ENCODE results near the gene TRMT10A. TPM values are rescaled to one million over a fixed set of nuclear protein-coding genes. Genes with fewer than 3 reads are reported as not detected.
A peak's percentile ranks its signal among the peaks of the same experiment; 100 is the strongest.

TRMT10A gene, protein sequence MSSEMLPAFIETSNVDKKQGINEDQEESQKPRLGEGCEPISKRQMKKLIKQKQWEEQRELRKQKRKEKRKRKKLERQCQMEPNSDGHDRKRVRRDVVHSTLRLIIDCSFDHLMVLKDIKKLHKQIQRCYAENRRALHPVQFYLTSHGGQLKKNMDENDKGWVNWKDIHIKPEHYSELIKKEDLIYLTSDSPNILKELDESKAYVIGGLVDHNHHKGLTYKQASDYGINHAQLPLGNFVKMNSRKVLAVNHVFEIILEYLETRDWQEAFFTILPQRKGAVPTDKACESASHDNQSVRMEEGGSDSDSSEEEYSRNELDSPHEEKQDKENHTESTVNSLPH
- total RNA-seq: 1 to 10 TPM; 3.9 to 7.8 (median 5.8) TPM

DNA sequence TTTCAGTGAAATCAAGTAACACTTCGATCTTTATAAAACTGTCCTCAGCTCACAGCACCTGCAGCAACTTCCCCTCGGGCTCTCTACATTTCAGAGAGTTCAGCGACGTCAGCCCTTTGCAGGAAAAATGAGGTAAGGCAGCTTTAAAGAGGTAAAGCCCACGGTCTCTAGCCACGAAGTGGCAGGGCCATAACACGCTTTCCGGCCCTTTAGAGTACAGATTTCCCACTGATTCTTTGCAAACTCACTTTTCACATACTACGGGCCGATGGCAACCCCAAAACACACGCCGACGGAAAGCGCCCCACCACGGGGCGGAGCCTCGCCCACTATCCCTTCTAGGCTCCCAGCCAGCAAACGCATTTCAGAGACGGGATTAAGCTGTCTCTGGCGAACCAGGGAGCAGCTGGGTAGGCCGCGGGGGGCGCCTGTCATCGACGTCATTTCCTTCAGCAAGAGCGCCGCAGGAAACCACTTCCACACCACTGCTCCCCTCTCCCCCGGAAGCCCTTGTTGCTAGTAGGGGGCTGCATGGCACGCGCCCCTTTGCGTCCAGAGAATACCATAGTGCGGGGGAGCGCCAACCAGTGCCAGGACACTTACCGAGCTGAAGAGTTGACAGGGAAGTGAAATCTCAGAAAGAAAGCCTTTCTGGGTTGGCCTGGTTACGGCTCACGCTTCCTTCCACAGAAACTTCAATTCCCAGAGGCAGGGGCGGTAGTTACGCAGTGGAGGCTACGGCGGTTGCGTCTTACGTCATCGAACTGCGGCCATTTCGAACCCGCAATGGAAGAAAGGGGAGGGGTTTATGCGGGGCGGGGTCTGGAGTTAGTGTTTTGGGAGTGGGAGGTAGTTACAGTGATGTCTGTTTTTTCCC is at the start of gene TRMT10A:
Gene TRMT10A, minus strand, starts transcription at position 730 of the 877 bp plus-strand sequence. CDS start 4,701 bp downstream, outside the sequence.
- peaks cover 10% of the 10 kb centered on the region for H3K4me1 ChIP-seq
- H3K36me3 ChIP-seq: no peaks in the 10 kb centered on the region
- peak in 2 of 3 donors; percentile 37 to 75 for TF ChIP-seq POLR2AphosphoS5 (IDR thresholded peaks at IDR 0.05)
- TF ChIP-seq EP300 (IDR thresholded peaks at IDR 0.05): no peak
- peaks cover 6% of the 10 kb centered on the region for H3K27me3 ChIP-seq
- no peaks in the 10 kb centered on the region for H3K9me3 ChIP-seq
- H3K27ac ChIP-seq: peak within 1 kb of the TSS; percentile 93
- peak; percentile 98 for DNase-seq (ENCODE audit: low spot score in 2 of 2)
- H3K4me3 ChIP-seq: peak within 1 kb of the TSS; percentile 62
- WGBS: under 1% methylated on average over 48 of the region's 48 CpGs

DNA sequence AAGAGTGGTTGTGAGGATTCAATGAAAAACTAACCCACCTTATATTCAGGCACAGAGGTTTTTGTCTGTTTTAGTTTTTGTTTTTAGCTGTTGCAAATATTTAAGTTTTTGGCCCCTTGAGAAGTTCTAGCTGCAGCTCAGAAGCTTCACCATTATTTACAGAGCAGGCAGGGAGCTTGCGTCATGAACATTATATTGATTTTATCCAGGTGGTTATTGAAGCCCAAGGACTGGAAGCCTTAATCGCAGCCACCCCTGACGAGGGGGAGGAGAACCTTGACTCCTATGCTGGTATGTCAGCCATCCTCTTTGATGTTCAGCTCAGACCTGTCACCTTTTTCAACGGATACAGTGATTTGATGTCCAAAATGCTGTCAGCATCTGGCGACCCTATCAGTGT is 48.9 kb upstream of the TRMT10A start:
- WGBS: 33% methylated on average over 5 of the region's 5 CpGs
- TF ChIP-seq POLR2AphosphoS5 (IDR thresholded peaks at IDR 0.05): no peak
- TF ChIP-seq, protein P1, sequence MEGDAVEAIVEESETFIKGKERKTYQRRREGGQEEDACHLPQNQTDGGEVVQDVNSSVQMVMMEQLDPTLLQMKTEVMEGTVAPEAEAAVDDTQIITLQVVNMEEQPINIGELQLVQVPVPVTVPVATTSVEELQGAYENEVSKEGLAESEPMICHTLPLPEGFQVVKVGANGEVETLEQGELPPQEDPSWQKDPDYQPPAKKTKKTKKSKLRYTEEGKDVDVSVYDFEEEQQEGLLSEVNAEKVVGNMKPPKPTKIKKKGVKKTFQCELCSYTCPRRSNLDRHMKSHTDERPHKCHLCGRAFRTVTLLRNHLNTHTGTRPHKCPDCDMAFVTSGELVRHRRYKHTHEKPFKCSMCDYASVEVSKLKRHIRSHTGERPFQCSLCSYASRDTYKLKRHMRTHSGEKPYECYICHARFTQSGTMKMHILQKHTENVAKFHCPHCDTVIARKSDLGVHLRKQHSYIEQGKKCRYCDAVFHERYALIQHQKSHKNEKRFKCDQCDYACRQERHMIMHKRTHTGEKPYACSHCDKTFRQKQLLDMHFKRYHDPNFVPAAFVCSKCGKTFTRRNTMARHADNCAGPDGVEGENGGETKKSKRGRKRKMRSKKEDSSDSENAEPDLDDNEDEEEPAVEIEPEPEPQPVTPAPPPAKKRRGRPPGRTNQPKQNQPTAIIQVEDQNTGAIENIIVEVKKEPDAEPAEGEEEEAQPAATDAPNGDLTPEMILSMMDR (IDR thresholded peaks at IDR 0.05): no peak
- no peak for DNase-seq (ENCODE audit: low spot score in 2 of 2)
- Histone ChIP-seq H3K4me3 (no peak overlapping the region), H3K36me3 (no peaks in the 10 kb centered on the region), H3K9me3 (no peaks in the 10 kb centered on the region), H3K4me1 (peaks cover 3% of the 10 kb centered on the region), H3K27me3 (no peaks in the 10 kb centered on the region), H3K27ac (no peak overlapping the region)

DNA sequence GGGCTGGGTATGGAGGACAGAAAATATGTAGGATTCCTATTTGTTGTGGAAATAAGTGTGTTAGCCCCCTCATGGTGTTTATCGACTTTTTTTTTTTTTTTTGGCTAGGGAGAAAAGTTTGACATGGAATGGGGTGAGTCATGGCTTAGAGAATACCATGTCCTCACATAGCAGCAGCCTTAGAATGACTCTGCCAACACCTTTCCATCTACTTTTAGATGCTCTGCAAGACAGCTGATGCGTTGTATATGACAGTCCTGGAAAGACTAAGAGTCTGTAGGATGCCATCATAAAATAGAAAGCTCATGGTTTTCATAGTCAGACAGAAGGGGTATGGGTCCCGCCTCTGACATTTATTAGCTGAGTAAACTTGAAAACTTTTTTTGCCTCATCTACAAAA is 48.4 kb upstream of the TRMT10A start:
- no peak for DNase-seq (ENCODE audit: low spot score in 2 of 2)
- H3K4me1 ChIP-seq: peaks cover 3% of the 10 kb centered on the region
- TF ChIP-seq POLR2AphosphoS5 (IDR thresholded peaks at IDR 0.05) (no peak), POLR2A (IDR thresholded peaks at IDR 0.05) (no peak), EP300 (IDR thresholded peaks at IDR 0.05) (no peak)
- TF ChIP-seq, protein P1 (IDR thresholded peaks at IDR 0.05): no peak
- no peak overlapping the region for H3K4me3 ChIP-seq
- H3K36me3 ChIP-seq: no peaks in the 10 kb centered on the region
- no peak overlapping the region for H3K27ac ChIP-seq
- no peaks in the 10 kb centered on the region for H3K27me3 ChIP-seq
- H3K9me3 ChIP-seq: no peaks in the 10 kb centered on the region
- WGBS: 72% methylated on average over 3 of the region's 3 CpGs

DNA sequence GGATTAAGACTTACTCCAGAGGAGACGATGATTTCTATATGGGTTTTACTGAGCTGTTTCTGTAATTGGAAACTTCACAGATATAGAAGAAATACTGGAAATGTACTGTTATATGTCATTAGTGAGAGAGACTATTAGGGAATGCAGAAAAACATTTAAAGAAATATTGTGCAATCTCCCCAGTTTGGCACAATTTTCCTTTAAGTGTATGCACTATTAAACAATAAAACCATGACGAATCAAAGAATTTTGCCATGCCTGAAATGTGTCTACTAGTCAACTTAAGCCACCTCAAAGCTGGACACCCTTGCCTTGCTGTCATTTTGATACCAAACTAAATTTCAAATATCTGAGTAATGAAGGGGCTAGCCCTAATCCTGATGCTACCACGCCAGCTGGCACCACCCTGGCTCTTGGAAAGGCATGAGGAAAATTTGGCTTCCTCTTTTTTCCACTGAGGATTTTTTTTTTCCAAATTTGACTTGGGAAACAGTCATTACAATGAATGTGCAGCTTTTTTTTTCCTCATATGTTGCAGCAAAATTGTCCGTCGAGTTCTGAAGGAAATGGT is 46.9 kb upstream of the TRMT10A start:
- WGBS: 53% methylated on average over 5 of the region's 5 CpGs
- Histone ChIP-seq H3K36me3 (no peaks in the 10 kb centered on the region), H3K27me3 (no peaks in the 10 kb centered on the region), H3K9me3 (no peaks in the 10 kb centered on the region), H3K4me1 (peaks cover 3% of the 10 kb centered on the region), H3K4me3 (no peak overlapping the region), H3K27ac (no peak overlapping the region)
- TF ChIP-seq EP300 (IDR thresholded peaks at IDR 0.05) (no peak), POLR2A (IDR thresholded peaks at IDR 0.05) (no peak), POLR2AphosphoS5 (IDR thresholded peaks at IDR 0.05) (no peak)
- TF ChIP-seq, protein P1 (IDR thresholded peaks at IDR 0.05): no peak
- DNase-seq (ENCODE audit: low spot score in 2 of 2): no peak

DNA sequence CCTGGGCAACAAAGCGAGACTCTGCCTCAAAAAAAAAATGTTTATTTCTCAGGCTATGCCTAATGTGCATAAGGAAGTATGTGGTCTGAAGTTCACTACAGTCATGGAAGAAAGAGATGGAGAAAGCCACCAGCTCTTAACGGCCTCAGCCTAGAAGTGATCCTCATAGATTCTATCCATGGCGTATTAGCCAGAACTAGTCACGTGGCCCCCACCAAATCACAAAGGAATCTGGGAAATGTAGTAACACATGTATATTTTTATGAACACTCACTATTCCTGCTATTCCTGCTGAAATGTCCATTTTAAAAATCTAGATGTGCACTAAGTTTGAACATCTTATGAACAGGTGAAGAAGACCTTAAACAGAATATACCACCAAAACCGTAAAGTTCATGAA is 44.6 kb upstream of the TRMT10A start:
- Histone ChIP-seq H3K36me3 (no peaks in the 10 kb centered on the region), H3K4me1 (peaks cover 3% of the 10 kb centered on the region), H3K4me3 (no peak overlapping the region), H3K27me3 (no peaks in the 10 kb centered on the region), H3K27ac (no peak overlapping the region), H3K9me3 (no peaks in the 10 kb centered on the region)
- 80% methylated on average over 5 of the region's 5 CpGs for WGBS
- DNase-seq (ENCODE audit: low spot score in 2 of 2): no peak
- no peak for TF ChIP-seq EP300 (IDR thresholded peaks at IDR 0.05)

DNA sequence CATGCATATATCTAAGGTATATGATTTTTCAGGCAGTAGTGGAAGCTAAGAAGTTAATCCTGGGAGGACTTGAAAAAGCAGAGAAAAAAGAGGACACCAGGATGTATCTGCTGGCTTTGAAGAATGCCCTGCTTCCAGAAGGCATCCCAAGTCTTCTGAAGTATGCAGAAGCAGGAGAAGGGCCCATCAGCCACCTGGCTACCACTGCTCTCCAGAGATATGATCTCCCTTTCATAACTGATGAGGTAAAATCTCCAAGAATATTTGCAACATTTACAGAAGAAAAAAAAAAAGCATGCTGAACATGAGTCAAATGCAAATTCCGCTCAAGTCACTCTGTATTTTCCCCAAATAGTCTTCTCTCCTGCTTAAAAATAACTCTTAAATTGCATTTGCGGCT is 42.9 kb upstream of the TRMT10A start:
- Histone ChIP-seq H3K4me1 (peaks cover 3% of the 10 kb centered on the region), H3K36me3 (no peaks in the 10 kb centered on the region), H3K27ac (no peak overlapping the region), H3K9me3 (no peaks in the 10 kb centered on the region), H3K4me3 (no peak overlapping the region), H3K27me3 (no peaks in the 10 kb centered on the region)
- 91% methylated on average over 2 of the region's 2 CpGs for WGBS
- TF ChIP-seq POLR2A (IDR thresholded peaks at IDR 0.05) (no peak), EP300 (IDR thresholded peaks at IDR 0.05) (no peak), POLR2AphosphoS5 (IDR thresholded peaks at IDR 0.05) (no peak)
- TF ChIP-seq, protein P1 (IDR thresholded peaks at IDR 0.05): no peak
- DNase-seq (ENCODE audit: low spot score in 2 of 2): no peak
